ENCODE results near the gene KCNQ1.

KCNQ1 gene, protein sequence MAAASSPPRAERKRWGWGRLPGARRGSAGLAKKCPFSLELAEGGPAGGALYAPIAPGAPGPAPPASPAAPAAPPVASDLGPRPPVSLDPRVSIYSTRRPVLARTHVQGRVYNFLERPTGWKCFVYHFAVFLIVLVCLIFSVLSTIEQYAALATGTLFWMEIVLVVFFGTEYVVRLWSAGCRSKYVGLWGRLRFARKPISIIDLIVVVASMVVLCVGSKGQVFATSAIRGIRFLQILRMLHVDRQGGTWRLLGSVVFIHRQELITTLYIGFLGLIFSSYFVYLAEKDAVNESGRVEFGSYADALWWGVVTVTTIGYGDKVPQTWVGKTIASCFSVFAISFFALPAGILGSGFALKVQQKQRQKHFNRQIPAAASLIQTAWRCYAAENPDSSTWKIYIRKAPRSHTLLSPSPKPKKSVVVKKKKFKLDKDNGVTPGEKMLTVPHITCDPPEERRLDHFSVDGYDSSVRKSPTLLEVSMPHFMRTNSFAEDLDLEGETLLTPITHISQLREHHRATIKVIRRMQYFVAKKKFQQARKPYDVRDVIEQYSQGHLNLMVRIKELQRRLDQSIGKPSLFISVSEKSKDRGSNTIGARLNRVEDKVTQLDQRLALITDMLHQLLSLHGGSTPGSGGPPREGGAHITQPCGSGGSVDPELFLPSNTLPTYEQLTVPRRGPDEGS

GRCh38 chr11:2444821-2445745 lies at the start of gene KCNQ1:
KCNQ1 (plus strand) TSS chr11:2445008; CDS start chr11:2445099, 91 bp downstream.
- no peaks in the 10 kb centered on the region for H3K27me3 Mint-ChIP-seq
- peak; percentile 60 for ATAC-seq (ENCODE audit: low read depth)

DNA sequence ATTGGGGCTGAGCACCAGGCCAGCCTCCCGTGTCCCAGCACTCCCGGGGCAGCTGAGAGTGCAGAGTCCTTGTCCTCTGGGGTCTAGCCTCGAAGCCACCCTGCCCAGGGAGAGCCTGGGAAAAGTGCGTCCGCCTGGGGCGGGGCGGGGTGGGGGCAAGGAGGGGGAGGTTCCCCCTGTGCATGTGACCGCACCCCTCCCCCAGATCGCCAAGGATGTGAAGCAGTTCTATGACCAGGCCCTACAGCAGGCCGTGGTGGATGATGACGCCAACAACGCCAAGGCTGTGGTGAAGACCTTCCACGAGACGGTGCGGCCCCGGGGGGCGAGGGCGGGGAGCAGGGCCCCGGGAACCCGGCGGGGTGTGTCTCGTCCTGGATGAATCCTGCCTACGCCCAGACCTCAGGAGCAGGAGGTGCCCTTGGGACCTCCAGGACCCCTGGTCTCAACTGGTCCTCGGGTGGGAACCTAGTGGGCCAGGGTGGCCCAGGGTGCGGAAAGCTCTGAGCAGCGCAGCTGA lies 49.5 kb upstream of the KCNQ1 start:
- no peaks in the 10 kb centered on the region for H3K9me3 Mint-ChIP-seq
- peak overlapping the region; percentile 63 for H3K4me3 Mint-ChIP-seq
- H3K27me3 Mint-ChIP-seq = no peaks in the 10 kb centered on the region
- H3K4me1 Mint-ChIP-seq = peaks cover 41% of the 10 kb centered on the region
- ATAC-seq (ENCODE audit: low read depth) (no peak), DNase-seq (ENCODE audit: low spot score in 2 of 2) (no peak)
- H3K27ac Mint-ChIP-seq = no peak overlapping the region
- H3K36me3 Mint-ChIP-seq = peaks cover 9% of the 10 kb centered on the region

More at GRCh38 chr11:2444821-2445745, at the start of gene KCNQ1:
- peak within 1 kb of the TSS; percentile 97 for H3K4me3 Mint-ChIP-seq
- H3K9me3 Mint-ChIP-seq = no peaks in the 10 kb centered on the region
- H3K4me1 Mint-ChIP-seq = peaks cover 25% of the 10 kb centered on the region
- H3K36me3 Mint-ChIP-seq = no peaks in the 10 kb centered on the region
- DNase-seq (ENCODE audit: low spot score in 2 of 2) = peak; percentile 47 to 72
- H3K27ac Mint-ChIP-seq = peak within 1 kb of the TSS; percentile 58

DNA sequence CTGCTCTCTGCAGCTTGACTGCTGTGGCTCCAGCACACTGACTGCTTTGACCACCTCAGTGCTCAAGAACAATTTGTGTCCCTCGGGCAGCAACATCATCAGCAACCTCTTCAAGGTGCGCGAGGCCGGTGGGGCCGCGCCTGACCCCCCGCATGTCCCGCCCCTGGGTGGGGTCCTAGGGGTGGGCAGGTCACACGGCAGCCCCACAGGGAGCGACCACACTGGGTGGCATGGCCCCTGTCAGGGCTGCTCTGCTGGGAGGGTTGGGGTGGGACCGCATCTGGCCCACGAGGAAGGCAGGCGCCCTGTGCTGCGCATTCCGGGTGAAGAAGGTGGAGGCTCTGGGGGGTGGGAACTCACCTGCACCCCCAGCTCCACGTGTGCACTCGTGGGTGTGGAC lies 49.0 kb upstream of the KCNQ1 start:
- DNase-seq (ENCODE audit: low spot score in 2 of 2) (no peak), ATAC-seq (ENCODE audit: low read depth) (no peak)
- Mint-ChIP-seq H3K9me3 (no peaks in the 10 kb centered on the region), H3K4me1 (peaks cover 38% of the 10 kb centered on the region), H3K4me3 (no peak overlapping the region), H3K27me3 (no peaks in the 10 kb centered on the region), H3K36me3 (peaks cover 7% of the 10 kb centered on the region), H3K27ac (no peak overlapping the region)

GRCh38 chr11:2396471-2396870 lies 48.3 kb upstream of the KCNQ1 start:
- no peak for ATAC-seq (ENCODE audit: low read depth)
- H3K4me1 Mint-ChIP-seq = peaks cover 40% of the 10 kb centered on the region
- no peak for DNase-seq (ENCODE audit: low spot score in 2 of 2)
- H3K27me3 Mint-ChIP-seq = no peaks in the 10 kb centered on the region
- no peak overlapping the region for H3K4me3 Mint-ChIP-seq
- H3K27ac Mint-ChIP-seq = no peak overlapping the region
- H3K36me3 Mint-ChIP-seq = peaks cover 7% of the 10 kb centered on the region
- H3K9me3 Mint-ChIP-seq = no peaks in the 10 kb centered on the region

DNA sequence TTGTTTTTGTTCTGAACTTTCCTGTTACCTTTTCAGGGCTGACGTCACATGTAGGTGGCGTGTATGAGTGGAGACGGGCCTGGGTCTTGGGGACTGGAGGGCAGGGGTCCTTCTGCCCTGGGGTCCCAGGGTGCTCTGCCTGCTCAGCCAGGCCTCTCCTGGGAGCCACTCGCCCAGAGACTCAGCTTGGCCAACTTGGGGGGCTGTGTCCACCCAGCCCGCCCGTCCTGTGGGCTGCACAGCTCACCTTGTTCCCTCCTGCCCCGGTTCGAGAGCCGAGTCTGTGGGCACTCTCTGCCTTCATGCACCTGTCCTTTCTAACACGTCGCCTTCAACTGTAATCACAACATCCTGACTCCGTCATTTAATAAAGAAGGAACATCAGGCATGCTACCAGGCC lies 47.8 kb upstream of the KCNQ1 start:
- no peaks in the 10 kb centered on the region for H3K27me3 Mint-ChIP-seq
- H3K4me1 Mint-ChIP-seq = peaks cover 38% of the 10 kb centered on the region
- peak overlapping the region; percentile 81 for H3K27ac Mint-ChIP-seq
- ATAC-seq (ENCODE audit: low read depth) (no peak), DNase-seq (ENCODE audit: low spot score in 2 of 2) (no peak)
- H3K9me3 Mint-ChIP-seq = no peaks in the 10 kb centered on the region
- peaks cover 5% of the 10 kb centered on the region for H3K36me3 Mint-ChIP-seq
- no peak overlapping the region for H3K4me3 Mint-ChIP-seq

DNA sequence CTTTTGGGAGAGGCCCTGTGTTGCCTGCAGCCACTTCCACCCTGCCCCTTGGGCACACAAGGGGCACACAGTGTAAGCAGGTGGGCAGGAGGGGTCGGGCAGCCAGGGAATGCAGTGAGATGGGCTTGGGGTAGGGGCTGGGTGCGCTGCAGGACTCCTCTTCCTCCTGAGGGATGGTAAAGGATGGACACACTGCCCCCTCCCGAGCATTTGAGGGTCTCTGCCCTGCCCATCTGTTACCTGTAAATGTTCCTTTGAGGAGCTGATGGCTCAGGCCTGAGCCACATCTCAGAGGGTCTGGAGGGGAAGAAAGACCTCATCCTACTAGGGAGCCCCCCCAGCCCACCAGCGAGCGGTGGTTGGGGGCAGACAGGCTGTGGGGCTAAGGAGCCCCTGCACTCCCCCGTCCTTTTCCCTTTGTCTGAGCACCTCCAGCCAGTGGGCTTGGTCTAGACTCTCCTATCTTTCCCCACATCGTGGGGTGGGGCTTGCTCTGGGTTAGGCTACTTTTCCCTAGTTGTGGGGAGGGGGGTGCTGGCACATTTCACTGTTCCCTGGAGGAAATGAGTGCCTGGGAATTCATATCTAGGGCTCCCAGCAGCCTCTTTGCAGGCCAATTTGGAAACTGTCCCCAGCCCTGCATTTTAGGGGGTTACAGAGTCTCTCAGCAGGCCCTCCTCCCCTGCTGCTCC lies 46.0 kb upstream of the KCNQ1 start:
- no peak for ATAC-seq (ENCODE audit: low read depth)
- Mint-ChIP-seq H3K36me3 (peaks cover 7% of the 10 kb centered on the region), H3K4me1 (peaks cover 25% of the 10 kb centered on the region), H3K4me3 (peak overlapping the region; percentile 92), H3K27me3 (no peaks in the 10 kb centered on the region), H3K9me3 (no peaks in the 10 kb centered on the region), H3K27ac (peak overlapping the region; percentile 88)
- no peak for DNase-seq (ENCODE audit: low spot score in 2 of 2)

DNA sequence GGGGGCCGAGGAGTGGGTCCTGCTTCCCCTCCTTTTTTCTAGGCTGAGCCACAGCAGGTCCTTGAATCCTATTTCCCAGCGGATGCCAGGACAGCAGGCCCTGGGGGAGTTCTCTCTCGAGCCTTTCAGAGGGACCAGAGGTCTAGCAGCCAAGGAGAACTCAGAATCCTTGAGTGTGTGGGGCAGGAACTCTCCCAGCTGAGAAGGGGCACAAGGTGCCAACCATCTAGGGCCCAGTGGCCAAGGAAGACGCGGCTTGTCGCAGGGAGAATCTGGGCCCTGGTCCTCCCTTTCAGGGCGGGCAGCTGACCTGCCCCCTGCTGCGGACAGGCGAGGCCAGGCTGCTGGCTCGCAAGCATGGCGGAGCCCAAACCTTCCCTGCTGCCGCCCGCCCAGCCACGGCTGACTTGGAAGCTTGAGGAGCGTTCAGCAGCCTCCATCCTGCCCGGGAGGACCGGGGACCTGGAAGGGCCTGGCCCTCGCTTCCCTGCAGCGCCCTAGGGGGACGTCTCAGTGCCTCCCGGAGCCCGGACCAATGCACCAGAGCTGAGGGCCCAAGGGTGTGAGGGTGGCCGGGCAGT lies 45.2 kb upstream of the KCNQ1 start:
- no peaks in the 10 kb centered on the region for H3K9me3 Mint-ChIP-seq
- peaks cover 10% of the 10 kb centered on the region for H3K36me3 Mint-ChIP-seq
- peak overlapping the region; percentile 92 for H3K4me3 Mint-ChIP-seq
- no peaks in the 10 kb centered on the region for H3K27me3 Mint-ChIP-seq
- peaks cover 19% of the 10 kb centered on the region for H3K4me1 Mint-ChIP-seq
- H3K27ac Mint-ChIP-seq = peak overlapping the region; percentile 88
- DNase-seq (ENCODE audit: low spot score in 2 of 2) (peak in 1 of 2 donors; percentile 55), ATAC-seq (ENCODE audit: low read depth) (no peak)

DNA sequence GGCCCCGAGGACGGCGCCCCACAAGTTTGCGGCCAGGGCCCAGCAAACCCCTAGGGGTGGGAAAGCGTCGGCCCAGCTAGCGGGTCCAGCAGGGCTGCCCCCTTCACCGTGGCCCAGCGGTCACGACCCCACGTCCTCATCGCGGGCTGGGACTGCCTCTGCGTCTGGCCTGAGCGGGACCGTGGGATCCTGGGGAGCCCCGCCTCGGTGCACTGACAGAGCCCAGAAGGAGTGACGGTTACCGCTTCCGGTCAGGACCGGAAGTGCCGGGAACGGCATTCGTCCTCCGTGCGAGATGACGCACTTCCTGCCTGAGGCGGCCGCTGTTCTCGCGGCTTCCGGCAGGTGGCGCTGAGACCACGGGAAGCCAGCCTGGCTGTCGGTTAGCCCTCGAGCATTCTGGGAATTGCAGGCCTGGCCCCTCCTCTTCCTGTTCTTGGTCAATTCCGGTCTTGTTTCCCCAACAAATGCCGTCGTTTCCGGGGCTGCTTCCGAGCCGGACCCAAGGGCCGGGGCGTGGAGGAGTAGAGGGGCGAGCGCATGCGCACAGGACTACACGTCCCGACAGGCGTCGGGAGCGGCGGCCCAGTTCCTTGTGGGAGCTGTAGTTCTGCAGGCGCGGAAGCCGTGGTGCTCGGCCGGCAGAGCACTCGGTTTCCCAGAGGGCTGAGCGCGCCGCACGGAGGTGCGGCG lies 44.6 kb upstream of the KCNQ1 start, which contains the start of gene TSSC4:
TSS of gene TSSC4 (plus strand) at position 682 of the 693 bp plus-strand sequence. CDS start 1,884 bp downstream, outside the sequence.
- peak within 1 kb of the TSS; percentile 88 for H3K27ac Mint-ChIP-seq
- H3K4me1 Mint-ChIP-seq = peaks cover 15% of the 10 kb centered on the region
- H3K4me3 Mint-ChIP-seq = peak within 1 kb of the TSS; percentile 92
- peaks cover 10% of the 10 kb centered on the region for H3K36me3 Mint-ChIP-seq
- H3K27me3 Mint-ChIP-seq = no peaks in the 10 kb centered on the region
- ATAC-seq (ENCODE audit: low read depth) (peak; percentile 85), DNase-seq (ENCODE audit: low spot score in 2 of 2) (peak; percentile 100)
- no peaks in the 10 kb centered on the region for H3K9me3 Mint-ChIP-seq

- Mint-ChIP-seq H3K9me3 (no peaks in the 10 kb centered on the region), H3K27me3 (no peaks in the 10 kb centered on the region), H3K27ac (peak overlapping the region; percentile 88), H3K36me3 (peaks cover 10% of the 10 kb centered on the region), H3K4me1 (peaks cover 15% of the 10 kb centered on the region), H3K4me3 (peak overlapping the region; percentile 92)
- ATAC-seq (ENCODE audit: low read depth) (no peak), DNase-seq (ENCODE audit: low spot score in 2 of 2) (peak in 1 of 2 donors; percentile 48)
Measured at GRCh38 chr11:2400762-2401435, 43.9 kb upstream of the KCNQ1 start.

DNA sequence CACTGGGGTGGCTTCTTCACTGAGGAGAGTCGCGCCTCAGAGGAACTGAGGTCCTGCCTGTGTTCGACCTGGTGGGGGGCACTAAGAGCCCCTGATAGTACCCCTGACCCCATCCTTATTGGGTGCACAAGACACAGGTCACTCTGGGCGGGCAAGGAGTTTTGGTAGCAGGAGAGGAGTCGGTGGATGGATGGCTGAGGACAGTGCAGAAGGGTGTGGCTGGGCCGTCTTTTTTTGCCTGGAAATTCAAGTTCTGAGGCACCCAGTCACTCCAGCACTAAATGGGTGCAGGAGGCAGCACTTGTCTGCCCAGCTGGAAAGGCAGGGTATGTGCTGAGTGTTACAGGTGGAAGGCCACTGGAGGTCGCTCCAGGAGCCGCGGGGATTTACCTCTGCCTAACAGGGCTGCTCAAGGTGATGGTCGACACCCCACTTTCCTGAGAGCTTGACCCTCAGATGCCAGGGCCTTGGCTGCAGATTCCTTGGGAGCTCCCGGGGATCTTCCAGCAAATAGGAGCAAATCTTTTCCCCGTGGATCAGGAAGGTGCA lies 43.3 kb upstream of the KCNQ1 start:
- DNase-seq (ENCODE audit: low spot score in 2 of 2) = no peak
- H3K36me3 Mint-ChIP-seq = peaks cover 10% of the 10 kb centered on the region
- H3K27me3 Mint-ChIP-seq = no peaks in the 10 kb centered on the region
- H3K9me3 Mint-ChIP-seq = no peaks in the 10 kb centered on the region
- peak overlapping the region; percentile 92 for H3K4me3 Mint-ChIP-seq
- peaks cover 15% of the 10 kb centered on the region for H3K4me1 Mint-ChIP-seq
- ATAC-seq (ENCODE audit: low read depth) = no peak
- peak overlapping the region; percentile 32 for H3K27ac Mint-ChIP-seq

DNA sequence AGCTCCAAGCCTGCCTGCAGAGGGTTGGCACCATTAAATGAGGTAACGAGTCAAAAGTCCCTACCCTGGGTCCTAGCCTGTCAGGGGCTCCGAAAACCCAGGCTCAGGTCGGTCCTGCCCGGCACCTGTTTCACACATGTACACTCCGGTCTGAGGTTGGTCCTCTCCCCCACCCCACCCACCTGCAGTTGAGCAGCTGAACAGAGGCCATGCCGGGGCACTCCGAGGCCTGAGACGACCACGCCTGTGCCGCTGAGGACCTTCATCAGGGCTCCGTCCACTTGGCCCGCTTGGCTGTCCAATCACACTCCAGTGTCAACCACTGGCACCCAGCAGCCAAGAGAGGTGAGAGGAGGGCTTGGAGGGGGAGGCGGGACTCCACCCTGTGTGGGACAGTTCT lies 42.7 kb upstream of the KCNQ1 start:
- Mint-ChIP-seq H3K27me3 (no peaks in the 10 kb centered on the region), H3K27ac (no peak overlapping the region), H3K4me3 (peak overlapping the region; percentile 92), H3K9me3 (no peaks in the 10 kb centered on the region), H3K4me1 (peaks cover 12% of the 10 kb centered on the region), H3K36me3 (peaks cover 6% of the 10 kb centered on the region)
- no peak for ATAC-seq (ENCODE audit: low read depth)
- no peak for DNase-seq (ENCODE audit: low spot score in 2 of 2)

All from memory B cell (primary cell).